Tibial nerve (tissue), 4 donors: ENCODE data around the gene MSGN1. TPM values are rescaled to one million over a fixed set of nuclear protein-coding genes. Genes with fewer than 3 reads are reported as not detected.

Source experiments
- DNase-seq, 2 donors: peaks; one replicate each; pipeline ENCODE4 v3.0.0-alpha.2; 2019; ENCODE audit warnings: low spot score in 2 of 2
- H3K27ac ChIP-seq, 4 donors: fragments of 200-600 bp; sonication (generic) in 3 of 4; one replicate each; pipeline ENCODE4 v1.5.1; 2017 to 2019; ENCODE audit warnings: mild to moderate bottlenecking in 1 of 4
- H3K27me3 ChIP-seq, 2 donors: fragments of 200-600 bp; sonication (generic) in 1 of 2; one replicate each; pipeline versions ENCODE4 v1.5.1 to v1.6.0; 2017 to 2019
- H3K36me3 ChIP-seq, 3 donors: fragments of 200-600 bp; sonication (generic); one replicate each; pipeline ENCODE4 v1.5.1; 2018 to 2019
- H3K4me1 ChIP-seq, 4 donors: fragments of 200-600 bp; sonication (generic) in 3 of 4; one replicate each; pipeline ENCODE4 v1.5.1; 2017 to 2019
- H3K4me3 ChIP-seq, 4 donors: fragments of 200-600 bp; sonication (generic) in 3 of 4; one replicate each; pipeline ENCODE4 v1.5.1; 2017 to 2019; ENCODE audit warnings: mild to moderate bottlenecking in 1 of 4, moderate library complexity in 1 of 4
- H3K9me3 ChIP-seq, 4 donors: fragments of 200-600 bp; sonication (generic) in 3 of 4; one replicate each; pipeline ENCODE4 v1.5.1; 2017 to 2019
- CTCF ChIP-seq, 5 experiments: fragments of 200-600 bp in 3 of 5; fragments of 450-650 bp in 2 of 5; sonication (generic) in 3 of 5; IDR thresholded peaks; one replicate each; pipeline ENCODE4 v1.5.1; 2016 to 2019; ENCODE audit warnings: antibody characterized with exemption in 5 of 5, mild to moderate bottlenecking in 3 of 5, moderate library complexity in 2 of 5
- EP300 ChIP-seq, 2 donors: sonication (generic); formaldehyde crosslinking; IDR thresholded peaks; one replicate each; pipeline ENCODE4 v1.6.1; 2017; ENCODE audit warnings: antibody characterized with exemption in 2 of 2, mild to moderate bottlenecking in 1 of 2
- POLR2A ChIP-seq, 2 donors: fragments of 450-650 bp; IDR thresholded peaks; one replicate each; pipeline ENCODE4 v1.6.1; 2017; ENCODE audit warnings: antibody characterized with exemption in 2 of 2, mild to moderate bottlenecking in 2 of 2, moderate library complexity in 2 of 2
- WGBS, 2 donors: methylation state at CpG; one replicate each; pipeline ENCODE4 v1.1.5; 2018; 5-methylcytosine and 5-hydroxymethylcytosine counted together
- total RNA-seq, 4 donors: library from RNA; depleted of rRNA; stranded (reverse); fragments of >200 nt; gene quantifications; one replicate each; pipeline ENCODE4 v1.1.0, GENCODE V29; 2016

The MSGN1 gene
- total RNA-seq, 4 donors from 2014 or later, result not detected

- 92 to 94% methylated on average over 2 of the region's 2 CpGs for WGBS, 2 donors
- H3K4me3 ChIP-seq, result no peak overlapping the region
- H3K36me3 ChIP-seq, result no peaks in the 10 kb centered on the region
- H3K4me1 ChIP-seq, result no peaks in the 10 kb centered on the region
- no peak for TF ChIP-seq POLR2A (IDR thresholded peaks at IDR 0.05)
- TF ChIP-seq CTCF (IDR thresholded peaks at IDR 0.05), result no peak
- TF ChIP-seq EP300 (IDR thresholded peaks at IDR 0.05), result no peak
- H3K27me3 ChIP-seq, result no peaks in the 10 kb centered on the region
- no peak for DNase-seq
- H3K9me3 ChIP-seq, result no peaks in the 10 kb centered on the region
- no peak overlapping the region for H3K27ac ChIP-seq
Observed at GRCh38 chr2:17867133-17867532, 50.9 kb downstream of the MSGN1 start.

Other genes with a start within 250 kb of the MSGN1 start
- gene SMC6, start 62.6 kb upstream of the MSGN1 start, total RNA-seq, result 10 to 100 TPM; 14.1 to 30.8 (median 24.6) TPM
- gene GEN1, start 62.3 kb upstream of the MSGN1 start, total RNA-seq, result 10 to 100 TPM in 1 of 4 donors, 1 to 10 TPM in 3; 1.5 to 17.5 (median 4.2) TPM
- gene KCNS3, start 62.2 kb downstream of the MSGN1 start, total RNA-seq, result 10 to 100 TPM in 3 of 4 donors, 1 to 10 TPM in 1; 9.6 to 24.3 (median 16.5) TPM